ENCODE data around the gene AMY2B.
A peak's percentile ranks its signal among the peaks of the same experiment; 100 is the strongest.
"Not testable (repeated sequence)": the region's sequence is repeated elsewhere in the genome, so short reads cannot be mapped to it uniquely, and the experiment has no call there.

The AMY2B gene

DNA sequence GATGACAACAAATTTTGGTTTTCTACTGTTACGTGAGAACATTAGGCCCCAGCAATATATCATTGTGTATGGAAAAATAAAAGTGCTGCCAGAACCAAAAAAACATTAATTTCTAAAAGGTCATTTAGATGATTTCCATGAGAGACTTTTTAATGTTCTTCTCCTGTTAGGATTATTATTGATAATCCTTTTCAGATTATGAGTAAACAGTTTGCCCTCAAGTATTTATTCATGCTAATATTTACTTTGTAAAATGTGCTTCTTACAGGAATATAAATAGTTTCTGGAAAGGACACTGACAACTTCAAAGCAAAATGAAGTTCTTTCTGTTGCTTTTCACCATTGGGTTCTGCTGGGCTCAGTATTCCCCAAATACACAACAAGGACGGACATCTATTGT is at the start of gene AMY2B:
AMY2B (plus strand) TSS at position 301 of the 400 bp plus-strand sequence; CDS start at position 315, 14 bp downstream.
- not testable (repeated sequence) for DNase-seq (ENCODE audit: low spot score in 2 of 2); H3K4me3 Mint-ChIP-seq; H3K4me1 Mint-ChIP-seq; H3K36me3 Mint-ChIP-seq (ENCODE audit: insufficient read depth); ATAC-seq (replicated peaks; ENCODE audit: extremely low read depth, poor library complexity, severe bottlenecking); H3K9me3 Mint-ChIP-seq; H3K27me3 Mint-ChIP-seq; H3K27ac Mint-ChIP-seq (ENCODE audit: low read depth)

DNA sequence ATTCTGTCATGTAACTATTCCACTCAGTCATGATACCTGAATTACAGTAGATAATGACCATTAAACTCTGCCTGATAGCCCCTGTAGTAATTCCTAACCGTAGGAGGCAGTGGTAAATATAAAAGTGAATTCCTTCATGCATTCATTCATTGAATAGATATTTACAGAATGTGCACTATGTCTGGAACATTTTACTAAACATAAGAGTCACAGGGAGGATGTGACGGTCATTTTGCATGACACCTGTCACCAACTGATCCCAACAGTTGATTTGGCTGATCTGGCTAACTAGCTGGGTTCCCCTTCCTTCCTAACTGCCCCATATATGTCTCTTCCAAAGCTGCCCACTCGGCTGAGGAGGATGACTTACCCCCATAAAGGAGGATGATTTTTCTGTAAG is 48.0 kb upstream of the AMY2B start:
- no peak overlapping the region for H3K27ac Mint-ChIP-seq (ENCODE audit: low read depth)
- H3K4me3 Mint-ChIP-seq, result no peak overlapping the region
- no peaks in the 10 kb centered on the region for H3K27me3 Mint-ChIP-seq
- peaks cover 19% of the 10 kb centered on the region for H3K36me3 Mint-ChIP-seq (ENCODE audit: insufficient read depth)
- no peaks in the 10 kb centered on the region for H3K9me3 Mint-ChIP-seq
- H3K4me1 Mint-ChIP-seq, result peaks cover 25% of the 10 kb centered on the region
- DNase-seq (ENCODE audit: low spot score in 2 of 2), result no peak
- no peak for ATAC-seq (replicated peaks; ENCODE audit: extremely low read depth, poor library complexity, severe bottlenecking)

DNA sequence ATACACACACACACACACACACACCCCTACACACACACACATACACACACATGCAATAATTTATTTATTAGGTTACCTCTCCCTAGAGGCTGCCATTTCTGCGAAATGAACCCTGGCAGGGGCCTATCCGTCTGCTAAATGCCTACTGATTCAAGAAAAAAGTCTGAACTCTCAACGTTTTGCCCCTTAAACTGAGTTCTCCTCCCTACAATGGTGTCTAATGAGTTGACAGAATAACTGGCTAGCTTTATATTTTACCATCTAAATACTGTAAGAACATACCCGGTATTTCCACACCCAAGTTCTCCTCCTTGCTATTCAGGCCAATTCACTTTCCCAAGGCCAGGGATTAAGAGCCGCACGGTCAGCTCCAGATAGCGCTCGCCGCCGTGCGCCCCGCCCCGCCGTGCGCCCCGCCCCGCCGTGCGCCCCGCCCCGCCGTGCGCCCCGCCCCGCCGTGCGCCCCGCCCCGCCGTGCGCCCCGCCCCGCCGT is 46.2 kb upstream of the AMY2B start:
- ATAC-seq (replicated peaks; ENCODE audit: extremely low read depth, poor library complexity, severe bottlenecking) (peak; percentile 20), DNase-seq (ENCODE audit: low spot score in 2 of 2) (peak; percentile 16 to 21)
- peak overlapping the region; percentile 97 for H3K27ac Mint-ChIP-seq (ENCODE audit: low read depth)
- no peaks in the 10 kb centered on the region for H3K9me3 Mint-ChIP-seq
- H3K27me3 Mint-ChIP-seq, result no peaks in the 10 kb centered on the region
- peak overlapping the region; percentile 96 for H3K4me3 Mint-ChIP-seq
- peaks cover 43% of the 10 kb centered on the region for H3K4me1 Mint-ChIP-seq
- H3K36me3 Mint-ChIP-seq (ENCODE audit: insufficient read depth), result peaks cover 25% of the 10 kb centered on the region

DNA sequence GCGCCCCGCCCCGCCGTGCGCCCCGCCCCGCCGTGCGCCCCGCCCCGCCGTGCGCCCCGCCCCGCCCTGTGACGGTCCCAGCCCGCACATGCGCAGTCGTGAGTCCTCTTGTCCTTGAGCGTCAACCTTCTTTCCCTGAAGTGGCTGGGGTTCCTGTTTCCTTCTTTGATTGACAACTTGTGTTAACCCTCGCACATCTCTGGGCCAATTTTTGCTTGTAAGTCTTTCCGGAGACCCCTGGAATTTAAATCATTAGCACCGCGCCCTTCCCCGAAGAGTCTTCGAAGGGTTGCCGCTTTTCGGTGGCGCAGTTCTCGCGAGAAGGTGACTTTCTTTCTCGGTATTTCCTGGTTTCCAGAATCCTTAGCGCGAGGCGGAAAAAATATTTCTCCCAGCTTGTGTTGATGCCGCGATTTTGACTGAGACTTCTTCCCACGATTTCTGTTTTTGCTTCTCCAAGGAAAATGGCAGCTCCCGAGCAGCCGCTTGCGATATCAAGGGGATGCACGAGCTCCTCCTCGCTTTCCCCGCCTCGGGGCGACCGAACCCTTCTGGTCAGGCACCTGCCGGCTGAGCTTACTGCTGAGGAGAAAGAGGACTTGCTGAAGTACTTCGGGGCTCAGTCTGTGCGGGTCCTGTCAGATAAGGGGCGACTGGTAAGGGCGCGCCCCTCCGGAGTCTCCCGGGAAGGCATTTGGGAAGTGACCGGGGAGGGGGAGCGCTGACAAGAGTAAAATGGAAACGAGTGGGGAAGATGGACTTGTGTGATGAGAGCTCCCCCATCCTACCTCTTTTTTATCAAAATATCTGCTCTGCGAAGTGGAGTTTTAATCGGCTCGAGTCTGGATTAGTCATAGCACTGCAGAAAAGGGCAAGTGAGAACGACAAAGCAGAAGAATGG is 45.5 kb upstream of the AMY2B start, which contains the start of gene RNPC3:
RNPC3 (plus strand) TSS at position 93 of the 901 bp plus-strand sequence; CDS start at position 465, 372 bp downstream.
- Mint-ChIP-seq H3K9me3 (no peaks in the 10 kb centered on the region), H3K4me1 (peaks cover 50% of the 10 kb centered on the region), H3K27ac (ENCODE audit: low read depth) (peak within 1 kb of the TSS; percentile 97), H3K27me3 (no peaks in the 10 kb centered on the region), H3K4me3 (peak within 1 kb of the TSS; percentile 96), H3K36me3 (ENCODE audit: insufficient read depth) (peaks cover 25% of the 10 kb centered on the region)
- peak; percentile 82 to 84 for DNase-seq (ENCODE audit: low spot score in 2 of 2)
- peak; percentile 75 for ATAC-seq (replicated peaks; ENCODE audit: extremely low read depth, poor library complexity, severe bottlenecking)

DNA sequence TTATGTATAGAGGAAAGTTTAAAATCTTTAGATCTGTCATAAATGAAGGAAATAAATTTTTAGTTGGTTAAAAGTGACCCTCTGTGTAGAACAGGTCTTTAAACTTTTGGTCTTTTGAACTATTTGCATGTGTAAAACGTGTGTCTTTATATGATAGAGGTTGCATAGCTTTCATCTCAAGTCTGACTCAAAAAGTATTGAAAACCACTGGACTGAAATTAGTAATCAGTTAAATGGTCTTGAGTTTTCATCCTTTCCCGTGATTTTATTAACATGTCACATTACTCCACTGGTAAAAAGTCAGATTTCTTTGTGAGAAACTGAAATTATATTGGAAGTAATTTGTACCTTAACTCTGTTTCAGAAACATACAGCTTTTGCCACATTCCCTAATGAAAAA is 44.1 kb upstream of the AMY2B start:
- peak overlapping the region; percentile 96 for H3K4me3 Mint-ChIP-seq
- no peaks in the 10 kb centered on the region for H3K9me3 Mint-ChIP-seq
- no peak overlapping the region for H3K27ac Mint-ChIP-seq (ENCODE audit: low read depth)
- peaks cover 33% of the 10 kb centered on the region for H3K36me3 Mint-ChIP-seq (ENCODE audit: insufficient read depth)
- peaks cover 64% of the 10 kb centered on the region for H3K4me1 Mint-ChIP-seq
- DNase-seq (ENCODE audit: low spot score in 2 of 2) (no peak), ATAC-seq (replicated peaks; ENCODE audit: extremely low read depth, poor library complexity, severe bottlenecking) (no peak)
- H3K27me3 Mint-ChIP-seq, result no peaks in the 10 kb centered on the region

DNA sequence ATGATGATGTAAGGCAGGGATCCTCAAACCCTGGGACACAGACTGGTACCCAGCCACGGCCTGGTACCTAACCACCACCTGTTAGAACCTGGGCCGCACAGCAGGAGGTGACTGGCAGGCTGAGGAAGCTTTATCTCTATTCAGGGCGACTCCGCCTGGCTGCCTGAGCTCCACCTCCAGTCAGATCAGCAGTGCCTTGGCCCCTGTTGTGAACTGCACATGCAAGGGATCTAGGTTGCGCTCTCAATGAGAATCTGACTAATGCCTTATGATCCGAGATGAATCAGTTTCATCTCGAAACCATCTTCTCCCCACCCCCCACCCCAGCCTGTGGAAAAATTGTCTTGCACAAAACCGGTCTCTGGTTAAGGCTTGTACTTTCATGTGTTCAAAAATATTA is 41.6 kb upstream of the AMY2B start:
- Mint-ChIP-seq H3K27ac (ENCODE audit: low read depth) (peak overlapping the region; percentile 16), H3K9me3 (no peaks in the 10 kb centered on the region), H3K36me3 (ENCODE audit: insufficient read depth) (peaks cover 37% of the 10 kb centered on the region), H3K4me3 (no peak overlapping the region), H3K4me1 (peaks cover 67% of the 10 kb centered on the region), H3K27me3 (no peaks in the 10 kb centered on the region)
- DNase-seq (ENCODE audit: low spot score in 2 of 2) (no peak), ATAC-seq (replicated peaks; ENCODE audit: extremely low read depth, poor library complexity, severe bottlenecking) (no peak)

DNA sequence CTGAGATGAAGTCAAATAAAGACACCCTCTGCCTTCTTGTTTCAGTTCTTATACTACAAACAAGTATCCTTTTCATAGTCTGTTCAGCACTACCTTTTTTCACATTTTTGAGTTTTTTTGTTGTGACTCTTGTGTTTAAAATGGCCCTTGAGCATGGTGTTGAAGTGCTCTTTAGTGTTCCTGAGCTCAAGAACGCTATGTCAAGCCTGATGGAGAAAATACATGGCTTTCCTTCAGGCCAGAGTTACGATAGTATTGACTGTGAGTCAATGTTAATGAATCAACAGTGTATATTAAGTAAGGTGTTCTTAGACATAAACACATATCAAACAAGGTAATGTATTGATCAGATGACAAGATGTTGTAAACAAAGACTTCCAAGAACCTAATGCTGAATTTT is 33.2 kb upstream of the AMY2B start:
- ATAC-seq (replicated peaks; ENCODE audit: extremely low read depth, poor library complexity, severe bottlenecking), result no peak
- Mint-ChIP-seq H3K4me1 (peaks cover 13% of the 10 kb centered on the region), H3K27me3 (no peaks in the 10 kb centered on the region), H3K36me3 (ENCODE audit: insufficient read depth) (peaks cover 62% of the 10 kb centered on the region), H3K9me3 (no peaks in the 10 kb centered on the region), H3K4me3 (no peak overlapping the region), H3K27ac (ENCODE audit: low read depth) (no peak overlapping the region)
- DNase-seq (ENCODE audit: low spot score in 2 of 2), result no peak

DNA sequence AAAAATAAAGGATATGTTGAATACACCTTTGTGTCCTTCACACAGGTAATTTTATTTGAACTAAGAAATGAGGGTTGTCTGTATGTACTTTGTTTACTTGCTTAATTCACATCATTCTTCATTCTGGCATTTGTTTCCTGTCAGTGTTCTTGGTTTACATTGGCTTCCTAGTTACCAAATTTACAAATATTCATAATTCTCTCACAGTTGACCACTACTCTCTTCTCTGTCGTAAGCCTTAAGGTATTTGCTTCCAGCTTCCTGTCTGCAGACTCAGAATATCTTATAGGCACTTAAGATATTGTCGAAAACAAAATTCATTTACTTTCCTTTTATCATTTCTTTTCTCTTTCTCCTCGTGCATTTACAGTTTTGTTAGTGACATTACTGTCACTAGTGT is 30.0 kb upstream of the AMY2B start:
- peaks cover 67% of the 10 kb centered on the region for H3K36me3 Mint-ChIP-seq (ENCODE audit: insufficient read depth)
- H3K27me3 Mint-ChIP-seq, result no peaks in the 10 kb centered on the region
- no peak for DNase-seq (ENCODE audit: low spot score in 2 of 2)
- no peaks in the 10 kb centered on the region for H3K9me3 Mint-ChIP-seq
- no peak for ATAC-seq (replicated peaks; ENCODE audit: extremely low read depth, poor library complexity, severe bottlenecking)
- H3K4me1 Mint-ChIP-seq, result peaks cover 17% of the 10 kb centered on the region
- peak overlapping the region; percentile 60 for H3K27ac Mint-ChIP-seq (ENCODE audit: low read depth)
- no peak overlapping the region for H3K4me3 Mint-ChIP-seq

DNA sequence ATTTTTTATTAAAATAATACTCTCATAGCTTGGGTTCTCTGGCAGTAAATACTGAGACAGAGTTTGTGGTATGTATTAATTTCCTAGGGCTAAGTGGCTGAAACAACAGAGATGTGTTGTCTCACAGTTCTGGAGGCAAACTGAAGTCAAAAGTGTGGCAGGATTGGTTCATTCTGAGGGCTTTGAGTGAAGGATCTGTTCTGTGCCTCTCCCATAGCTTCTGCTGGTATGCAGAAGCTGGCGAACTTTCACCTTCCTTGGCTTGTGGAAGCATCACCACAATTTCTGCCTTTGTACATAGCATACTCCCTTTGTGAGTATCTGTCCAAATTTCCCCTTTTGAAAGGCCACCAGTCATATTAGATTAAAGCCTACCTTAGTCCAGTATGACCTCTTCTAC is 24.9 kb upstream of the AMY2B start:
- no peak for ATAC-seq (replicated peaks; ENCODE audit: extremely low read depth, poor library complexity, severe bottlenecking)
- no peak overlapping the region for H3K4me3 Mint-ChIP-seq

DNA sequence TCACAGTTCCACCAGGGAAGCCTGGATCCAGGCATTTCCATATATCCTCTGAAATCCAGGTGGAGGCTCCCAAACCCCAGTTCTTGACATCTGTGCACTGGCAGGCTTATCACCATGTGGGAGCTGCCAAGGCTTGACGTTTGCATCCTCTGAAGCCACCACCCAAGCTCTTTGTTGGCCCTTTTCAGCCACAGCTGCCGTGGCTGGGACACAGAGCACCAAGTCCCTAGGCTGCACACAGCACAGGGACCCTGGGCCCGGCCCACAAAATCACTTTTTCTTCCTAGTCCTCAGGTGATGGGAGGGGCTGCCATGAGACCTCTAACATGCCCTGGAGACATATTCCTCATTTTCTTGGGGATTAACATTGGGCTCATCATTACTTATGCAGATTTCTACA is 23.5 kb upstream of the AMY2B start:
- H3K9me3 Mint-ChIP-seq, result no peaks in the 10 kb centered on the region
- H3K27ac Mint-ChIP-seq (ENCODE audit: low read depth), result no peak overlapping the region
- peaks cover 64% of the 10 kb centered on the region for H3K36me3 Mint-ChIP-seq (ENCODE audit: insufficient read depth)
- H3K27me3 Mint-ChIP-seq, result no peaks in the 10 kb centered on the region
- ATAC-seq (replicated peaks; ENCODE audit: extremely low read depth, poor library complexity, severe bottlenecking) (no peak), DNase-seq (ENCODE audit: low spot score in 2 of 2) (no peak)
- H3K4me1 Mint-ChIP-seq, result peaks cover 5% of the 10 kb centered on the region
- H3K4me3 Mint-ChIP-seq, result no peak overlapping the region

More for the DNA sequence above, 24.9 kb upstream of the AMY2B start:
- H3K36me3 Mint-ChIP-seq (ENCODE audit: insufficient read depth), result peaks cover 65% of the 10 kb centered on the region
- H3K4me1 Mint-ChIP-seq, result peaks cover 12% of the 10 kb centered on the region
- no peak for DNase-seq (ENCODE audit: low spot score in 2 of 2)
- no peak overlapping the region for H3K27ac Mint-ChIP-seq (ENCODE audit: low read depth)
- H3K27me3 Mint-ChIP-seq, result no peaks in the 10 kb centered on the region
- H3K9me3 Mint-ChIP-seq, result no peaks in the 10 kb centered on the region

DNA sequence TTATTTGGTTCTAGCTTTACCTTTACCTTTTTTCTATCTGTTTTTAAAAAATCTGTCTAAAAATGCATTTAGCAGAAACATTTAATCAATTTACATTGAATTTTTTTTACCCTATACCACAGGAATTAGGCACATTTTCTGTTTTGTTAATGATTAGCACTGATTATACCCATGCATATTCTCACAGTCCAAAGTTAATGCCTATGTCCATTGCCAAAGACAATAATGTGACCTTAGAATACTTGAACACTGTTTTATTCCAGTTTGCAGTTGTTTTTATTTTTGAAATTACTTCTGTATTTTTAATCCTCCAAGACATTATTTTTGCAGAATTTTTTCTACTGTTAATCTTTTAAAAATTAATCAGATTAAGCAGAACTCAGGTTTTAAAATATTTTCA is 11.0 kb upstream of the AMY2B start:
- H3K27ac Mint-ChIP-seq (ENCODE audit: low read depth), result no peak overlapping the region
- H3K36me3 Mint-ChIP-seq (ENCODE audit: insufficient read depth), result peaks cover 8% of the 10 kb centered on the region
- ATAC-seq (replicated peaks; ENCODE audit: extremely low read depth, poor library complexity, severe bottlenecking) (no peak), DNase-seq (ENCODE audit: low spot score in 2 of 2) (no peak)
- H3K9me3 Mint-ChIP-seq, result no peaks in the 10 kb centered on the region
- no peaks in the 10 kb centered on the region for H3K4me1 Mint-ChIP-seq
- H3K27me3 Mint-ChIP-seq, result no peaks in the 10 kb centered on the region
- H3K4me3 Mint-ChIP-seq, result no peak overlapping the region

DNA sequence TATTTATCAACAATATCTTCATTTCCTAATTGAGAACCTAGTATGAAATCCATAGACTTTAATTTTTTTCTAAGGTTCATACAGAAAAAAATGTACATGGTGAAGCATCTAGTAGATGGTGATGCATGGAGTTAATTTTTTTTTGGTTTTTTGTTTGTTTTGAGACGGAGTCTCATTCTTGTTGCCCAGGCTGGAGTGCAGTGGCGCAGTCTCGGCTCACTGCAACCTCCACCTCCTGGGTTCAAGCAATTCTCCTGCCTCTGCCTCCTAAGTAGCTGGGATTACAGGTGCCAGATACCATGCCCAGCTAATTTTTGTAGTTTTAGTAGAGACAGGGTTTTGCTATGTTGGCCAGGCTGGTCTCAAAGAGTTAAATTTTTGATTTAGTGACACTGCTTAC is 10.3 kb upstream of the AMY2B start:
- not testable (repeated sequence) for H3K9me3 Mint-ChIP-seq; ATAC-seq (replicated peaks; ENCODE audit: extremely low read depth, poor library complexity, severe bottlenecking); H3K4me1 Mint-ChIP-seq; H3K27ac Mint-ChIP-seq (ENCODE audit: low read depth); H3K4me3 Mint-ChIP-seq; H3K36me3 Mint-ChIP-seq (ENCODE audit: insufficient read depth); H3K27me3 Mint-ChIP-seq; DNase-seq (ENCODE audit: low spot score in 2 of 2)

Measured in central memory CD8-positive, alpha-beta T cell (primary cell).